Rectal smooth muscle tissue (tissue), 1 donor: ENCODE data around the gene RRAD.

Experiments
- H3K27ac ChIP-seq: one replicate; pipeline ENCODE4 v1.7.0; 2013; ENCODE audit warnings: low read depth, low read length, inconsistent platforms
- H3K27me3 ChIP-seq: one replicate; pipeline ENCODE4 v1.7.0; 2013; ENCODE audit warnings: low read length; ENCODE audit not compliant: control insufficient read depth, insufficient read depth
- H3K36me3 ChIP-seq: one replicate; pipeline ENCODE4 v1.7.0; 2013; ENCODE audit warnings: low read length; ENCODE audit not compliant: control insufficient read depth, insufficient read depth
- H3K4me1 ChIP-seq: one replicate; pipeline ENCODE4 v1.7.0; 2013; ENCODE audit warnings: low read length; ENCODE audit not compliant: control insufficient read depth, insufficient read depth
- H3K4me3 ChIP-seq: one replicate; pipeline ENCODE4 v1.7.0; 2013; ENCODE audit warnings: low read length
- H3K9ac ChIP-seq: one replicate; pipeline ENCODE4 v1.7.0; 2013; ENCODE audit warnings: low read length

Gene RRAD

GRCh38 chr16:66926961-66927436, 1.7 kb upstream of the RRAD start:
- Histone ChIP-seq H3K36me3 (no peaks in the 10 kb centered on the region), H3K27me3 (no peaks in the 10 kb centered on the region), H3K27ac (peak overlapping the region; percentile 87), H3K4me1 (peaks cover 12% of the 10 kb centered on the region), H3K4me3 (no peak overlapping the region), H3K9ac (no peak overlapping the region)

- H3K27ac ChIP-seq = peak overlapping the region; percentile 87
- H3K4me1 ChIP-seq = peaks cover 12% of the 10 kb centered on the region
- H3K27me3 ChIP-seq = no peaks in the 10 kb centered on the region
- no peak overlapping the region for H3K4me3 ChIP-seq
- no peak overlapping the region for H3K9ac ChIP-seq
- H3K36me3 ChIP-seq = no peaks in the 10 kb centered on the region
These were observed 1.0 kb upstream of the RRAD start for GRCh38 chr16:66926171-66926947.

- Histone ChIP-seq H3K4me1 (peaks cover 12% of the 10 kb centered on the region), H3K27me3 (no peaks in the 10 kb centered on the region), H3K4me3 (peak overlapping the region; percentile 68), H3K36me3 (no peaks in the 10 kb centered on the region), H3K9ac (no peak overlapping the region), H3K27ac (peak overlapping the region; percentile 87)
These were observed 611 bp downstream of the RRAD start for GRCh38 chr16:66924527-66925321.

DNA sequence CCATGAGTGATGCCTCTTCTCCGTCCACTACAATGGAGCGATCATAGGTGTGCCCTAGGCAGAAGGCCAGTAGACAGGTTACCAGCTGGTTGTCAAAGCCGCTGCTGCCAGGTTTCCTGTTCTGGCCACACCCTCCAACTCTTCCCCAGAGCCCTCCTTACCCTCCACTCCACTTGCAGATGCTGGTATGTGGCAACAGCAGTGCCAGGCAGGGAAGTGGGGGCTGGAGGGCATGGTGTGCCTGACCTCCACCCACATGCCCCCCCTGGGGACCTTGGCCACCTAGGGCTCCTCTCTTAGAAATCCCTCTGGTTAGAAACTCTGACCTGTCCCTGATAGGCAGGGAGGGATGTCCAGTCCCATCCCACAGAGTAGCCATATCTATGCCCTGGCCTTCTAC, 1.5 kb downstream of the RRAD start:
- no peak overlapping the region for H3K9ac ChIP-seq
- peak overlapping the region; percentile 39 for H3K4me3 ChIP-seq
- no peaks in the 10 kb centered on the region for H3K27me3 ChIP-seq
- peaks cover 12% of the 10 kb centered on the region for H3K4me1 ChIP-seq
- H3K27ac ChIP-seq = peak overlapping the region; percentile 38
- no peaks in the 10 kb centered on the region for H3K36me3 ChIP-seq

DNA sequence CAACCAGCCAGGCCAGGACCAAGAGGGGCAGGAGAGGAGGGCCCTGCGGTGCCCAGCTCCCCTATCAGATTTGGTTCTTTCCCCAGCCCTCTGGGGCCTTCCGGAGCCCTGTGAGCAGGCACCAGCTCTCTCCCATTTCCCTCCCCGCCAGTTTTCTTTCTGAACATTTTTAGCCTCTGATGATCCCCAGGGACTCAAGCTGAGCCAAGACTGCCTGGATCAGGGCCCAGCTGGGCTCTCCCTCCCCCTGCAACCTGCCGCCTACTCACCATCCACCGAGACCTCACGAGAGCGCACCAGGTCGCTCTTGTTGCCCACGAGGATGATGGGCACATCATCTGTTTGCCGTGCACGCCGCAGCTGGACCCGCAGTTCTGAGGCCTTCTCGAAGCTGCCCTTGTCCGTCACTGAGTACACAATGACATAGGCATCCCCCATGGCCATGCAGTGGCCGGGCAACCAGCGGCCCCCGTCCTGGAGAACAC, 2.0 kb downstream of the RRAD start:
- Histone ChIP-seq H3K4me1 (peaks cover 12% of the 10 kb centered on the region), H3K9ac (no peak overlapping the region), H3K27ac (peak overlapping the region; percentile 59), H3K4me3 (peak overlapping the region; percentile 39), H3K27me3 (no peaks in the 10 kb centered on the region), H3K36me3 (no peaks in the 10 kb centered on the region)

DNA sequence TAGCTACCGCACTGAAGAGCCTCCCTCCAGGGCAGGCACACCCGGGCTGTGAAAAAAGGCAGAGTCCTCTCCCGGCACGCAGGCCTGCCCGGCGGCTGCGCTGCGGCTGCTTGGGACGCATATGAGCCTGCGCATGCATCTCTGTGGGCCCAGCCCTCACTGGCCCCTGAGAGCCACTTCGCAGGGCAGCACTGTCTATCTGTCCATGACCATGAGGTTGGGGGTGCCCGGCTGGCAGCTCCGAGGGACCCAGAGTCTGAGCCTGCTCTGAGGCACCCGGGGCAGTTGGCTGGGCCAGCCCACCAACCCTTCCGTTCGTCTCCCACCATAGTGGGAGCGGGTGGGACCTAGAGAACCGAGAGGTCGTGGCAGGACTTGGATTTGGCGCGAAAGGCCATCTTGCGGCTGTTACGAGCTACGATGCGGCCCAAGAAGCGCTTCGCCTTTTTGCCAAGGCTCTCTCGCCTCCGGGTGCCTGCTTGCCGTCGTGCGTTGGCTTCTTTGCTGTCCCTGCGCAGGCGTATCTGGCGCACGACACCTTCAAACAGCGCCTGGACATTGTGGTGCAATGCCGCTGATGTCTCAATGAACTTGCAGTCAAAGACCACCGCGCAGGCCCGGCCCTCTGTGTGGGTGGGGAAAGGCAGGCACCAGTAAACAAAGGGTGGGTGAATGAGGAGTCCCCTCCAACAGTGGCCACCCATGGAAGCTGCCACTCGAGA, 3.4 kb downstream of the RRAD start:
- H3K4me3 ChIP-seq = no peak overlapping the region
- H3K9ac ChIP-seq = no peak overlapping the region
- H3K36me3 ChIP-seq = no peaks in the 10 kb centered on the region
- H3K4me1 ChIP-seq = peaks cover 12% of the 10 kb centered on the region
- H3K27ac ChIP-seq = no peak overlapping the region
- no peaks in the 10 kb centered on the region for H3K27me3 ChIP-seq

GRCh38 chr16:66920924-66921680, 4.2 kb downstream of the RRAD start:
- H3K4me3 ChIP-seq = no peak overlapping the region
- no peak overlapping the region for H3K27ac ChIP-seq
- no peak overlapping the region for H3K9ac ChIP-seq
- no peaks in the 10 kb centered on the region for H3K36me3 ChIP-seq
- no peaks in the 10 kb centered on the region for H3K27me3 ChIP-seq
- H3K4me1 ChIP-seq = peaks cover 12% of the 10 kb centered on the region

DNA sequence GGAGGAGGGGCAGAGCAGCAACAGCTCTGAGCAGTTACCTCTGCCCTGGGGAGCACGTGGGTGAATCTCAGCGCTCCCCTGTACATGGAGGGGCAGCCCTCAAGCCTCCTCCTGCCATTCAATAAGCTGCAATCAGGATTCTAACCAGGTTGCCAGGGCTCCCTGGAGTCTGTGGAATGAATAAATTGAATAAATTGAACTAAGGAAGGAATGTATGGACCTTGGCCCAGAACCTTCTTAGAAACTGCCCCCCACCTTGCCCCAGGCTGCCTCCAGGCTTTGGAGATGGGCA, 5.1 kb downstream of the RRAD start:
- Histone ChIP-seq H3K27me3 (no peaks in the 10 kb centered on the region), H3K9ac (no peak overlapping the region), H3K4me1 (peaks cover 9% of the 10 kb centered on the region), H3K27ac (no peak overlapping the region), H3K36me3 (no peaks in the 10 kb centered on the region), H3K4me3 (no peak overlapping the region)

- no peaks in the 10 kb centered on the region for H3K27me3 ChIP-seq
- no peaks in the 10 kb centered on the region for H3K36me3 ChIP-seq
- H3K9ac ChIP-seq = no peak overlapping the region
- peaks cover 9% of the 10 kb centered on the region for H3K4me1 ChIP-seq
- H3K27ac ChIP-seq = no peak overlapping the region
- H3K4me3 ChIP-seq = no peak overlapping the region
These were observed 5.6 kb downstream of the RRAD start for GRCh38 chr16:66919569-66920298.

- Histone ChIP-seq H3K4me3 (no peak within 1 kb of the TSS), H3K27me3 (no peaks in the 10 kb centered on the region), H3K4me1 (peaks cover 9% of the 10 kb centered on the region), H3K9ac (no peak within 1 kb of the TSS), H3K27ac (no peak within 1 kb of the TSS), H3K36me3 (no peaks in the 10 kb centered on the region)
These were observed 6.3 kb downstream of the RRAD start, which contains the start of gene CDH16 for GRCh38 chr16:66918803-66919568. TSS of gene CDH16 (minus strand) at chr16:66918885. CDS start at chr16:66918065, 820 bp downstream.

DNA sequence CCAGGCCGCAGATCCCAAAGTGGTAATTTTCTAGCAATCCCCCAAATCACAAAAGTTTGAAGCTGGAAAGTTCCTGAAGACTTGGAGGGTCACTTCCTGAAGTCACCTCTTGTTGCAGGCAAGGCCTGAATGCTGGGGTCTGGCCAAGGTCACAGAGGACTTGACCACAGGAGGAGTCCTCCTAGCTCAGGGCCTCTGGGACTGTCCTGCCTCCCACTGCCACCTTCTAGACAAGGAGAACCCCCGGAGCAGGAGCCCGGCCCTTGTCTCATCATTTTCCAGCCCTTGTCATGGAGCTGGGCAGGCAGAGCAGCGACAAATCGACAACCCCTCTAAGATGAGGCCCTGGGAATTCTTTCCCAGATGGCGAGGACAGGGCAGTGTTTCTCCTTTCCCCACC, 7.0 kb downstream of the RRAD start:
- Histone ChIP-seq H3K27ac (no peak overlapping the region), H3K27me3 (no peaks in the 10 kb centered on the region)

More for the DNA sequence above, 7.0 kb downstream of the RRAD start:
- H3K4me1 ChIP-seq = peaks cover 4% of the 10 kb centered on the region
- H3K4me3 ChIP-seq = no peak overlapping the region
- no peak overlapping the region for H3K9ac ChIP-seq
- no peaks in the 10 kb centered on the region for H3K36me3 ChIP-seq
